Kidney glomerular epithelial cell (primary cell): Measurements from ENCODE around the gene SART1.
"Not testable (repeated sequence)": the region's sequence is repeated elsewhere in the genome, so short reads cannot be mapped to it uniquely, and the experiment has no call there.

Experiments used
- DNase-seq: peaks from one replicate; lab custom pipeline; 2025; lab: John Stamatoyannopoulos, UW

The SART1 gene

GRCh38 chr11:66015454-66015881 is 53.9 kb downstream of the SART1 start:
- DNase-seq, result peak; percentile 60

GRCh38 chr11:66015936-66016792 is 54.6 kb downstream of the SART1 start:
- DNase-seq, result no peak

GRCh38 chr11:66016793-66017177 is 55.3 kb downstream of the SART1 start:
- no peak for DNase-seq

- DNase-seq, result no peak
Measured at GRCh38 chr11:66017321-66017720, 55.8 kb downstream of the SART1 start.

- no peak for DNase-seq
Measured at GRCh38 chr11:66020212-66020611, 58.7 kb downstream of the SART1 start.

- peak; percentile 84 for DNase-seq
Measured at GRCh38 chr11:66020618-66021357, 59.3 kb downstream of the SART1 start.

GRCh38 chr11:66022401-66023185 is 61.1 kb downstream of the SART1 start:
- DNase-seq, result peak; percentile 43

- not testable (repeated sequence) for DNase-seq
Measured at GRCh38 chr11:66023186-66023440, 61.6 kb downstream of the SART1 start.

- DNase-seq, result no peak
Measured at GRCh38 chr11:66026017-66026529, 64.5 kb downstream of the SART1 start, which contains the start of gene CATSPER1. Gene CATSPER1, minus strand, starts transcription at chr11:66026479. Its CDS starts 100 bp downstream, at chr11:66026379.
